Panc1 (cell line): ENCODE measurements around the gene SPDYE16.

Source experiments
- POLR2AphosphoS5 ChIP-seq: IDR thresholded peaks from 2 replicates; pipeline ENCODE4 v1.6.1; 2012; ENCODE audit warnings: mild to moderate bottlenecking, low read depth, low read length, moderate library complexity
- SIN3A ChIP-seq: IDR thresholded peaks from 2 replicates; pipeline ENCODE4 v1.6.1; 2012; ENCODE audit warnings: low read depth, mild to moderate bottlenecking, low read length, moderate library complexity, borderline replicate concordance; ENCODE audit not compliant: insufficient read depth
- TCF7L2 ChIP-seq: IDR thresholded peaks from 2 replicates; pipeline ENCODE4 v1.6.1; 2011; ENCODE audit warnings: mild to moderate bottlenecking, low read depth, low read length, inconsistent platforms
- TF ChIP-seq, protein P1 (sequence below): fragments of 450-650 bp; IDR thresholded peaks from 2 replicates; pipeline ENCODE4 v1.5.1; 2017; ENCODE audit warnings: mild to moderate bottlenecking
- TF ChIP-seq, protein P2 (sequence below), 2 experiments: IDR thresholded peaks; 2 replicates each; pipeline ENCODE4 v1.6.1; 2011 to 2012; ENCODE audit warnings: low read depth in 2 of 2, control low read depth in 1 of 2, low read length in 1 of 2, mild to moderate bottlenecking in 1 of 2, moderate library complexity in 1 of 2; ENCODE audit not compliant: insufficient read depth in 1 of 2

GRCh38 chr7:76512941-76513816 lies 29.9 kb downstream of the SPDYE16 start:
- TF ChIP-seq, protein P1, sequence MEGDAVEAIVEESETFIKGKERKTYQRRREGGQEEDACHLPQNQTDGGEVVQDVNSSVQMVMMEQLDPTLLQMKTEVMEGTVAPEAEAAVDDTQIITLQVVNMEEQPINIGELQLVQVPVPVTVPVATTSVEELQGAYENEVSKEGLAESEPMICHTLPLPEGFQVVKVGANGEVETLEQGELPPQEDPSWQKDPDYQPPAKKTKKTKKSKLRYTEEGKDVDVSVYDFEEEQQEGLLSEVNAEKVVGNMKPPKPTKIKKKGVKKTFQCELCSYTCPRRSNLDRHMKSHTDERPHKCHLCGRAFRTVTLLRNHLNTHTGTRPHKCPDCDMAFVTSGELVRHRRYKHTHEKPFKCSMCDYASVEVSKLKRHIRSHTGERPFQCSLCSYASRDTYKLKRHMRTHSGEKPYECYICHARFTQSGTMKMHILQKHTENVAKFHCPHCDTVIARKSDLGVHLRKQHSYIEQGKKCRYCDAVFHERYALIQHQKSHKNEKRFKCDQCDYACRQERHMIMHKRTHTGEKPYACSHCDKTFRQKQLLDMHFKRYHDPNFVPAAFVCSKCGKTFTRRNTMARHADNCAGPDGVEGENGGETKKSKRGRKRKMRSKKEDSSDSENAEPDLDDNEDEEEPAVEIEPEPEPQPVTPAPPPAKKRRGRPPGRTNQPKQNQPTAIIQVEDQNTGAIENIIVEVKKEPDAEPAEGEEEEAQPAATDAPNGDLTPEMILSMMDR, result peak; percentile 41
- TF ChIP-seq TCF7L2 (no peak), SIN3A (no peak), POLR2AphosphoS5 (no peak)
- TF ChIP-seq, protein P2, sequence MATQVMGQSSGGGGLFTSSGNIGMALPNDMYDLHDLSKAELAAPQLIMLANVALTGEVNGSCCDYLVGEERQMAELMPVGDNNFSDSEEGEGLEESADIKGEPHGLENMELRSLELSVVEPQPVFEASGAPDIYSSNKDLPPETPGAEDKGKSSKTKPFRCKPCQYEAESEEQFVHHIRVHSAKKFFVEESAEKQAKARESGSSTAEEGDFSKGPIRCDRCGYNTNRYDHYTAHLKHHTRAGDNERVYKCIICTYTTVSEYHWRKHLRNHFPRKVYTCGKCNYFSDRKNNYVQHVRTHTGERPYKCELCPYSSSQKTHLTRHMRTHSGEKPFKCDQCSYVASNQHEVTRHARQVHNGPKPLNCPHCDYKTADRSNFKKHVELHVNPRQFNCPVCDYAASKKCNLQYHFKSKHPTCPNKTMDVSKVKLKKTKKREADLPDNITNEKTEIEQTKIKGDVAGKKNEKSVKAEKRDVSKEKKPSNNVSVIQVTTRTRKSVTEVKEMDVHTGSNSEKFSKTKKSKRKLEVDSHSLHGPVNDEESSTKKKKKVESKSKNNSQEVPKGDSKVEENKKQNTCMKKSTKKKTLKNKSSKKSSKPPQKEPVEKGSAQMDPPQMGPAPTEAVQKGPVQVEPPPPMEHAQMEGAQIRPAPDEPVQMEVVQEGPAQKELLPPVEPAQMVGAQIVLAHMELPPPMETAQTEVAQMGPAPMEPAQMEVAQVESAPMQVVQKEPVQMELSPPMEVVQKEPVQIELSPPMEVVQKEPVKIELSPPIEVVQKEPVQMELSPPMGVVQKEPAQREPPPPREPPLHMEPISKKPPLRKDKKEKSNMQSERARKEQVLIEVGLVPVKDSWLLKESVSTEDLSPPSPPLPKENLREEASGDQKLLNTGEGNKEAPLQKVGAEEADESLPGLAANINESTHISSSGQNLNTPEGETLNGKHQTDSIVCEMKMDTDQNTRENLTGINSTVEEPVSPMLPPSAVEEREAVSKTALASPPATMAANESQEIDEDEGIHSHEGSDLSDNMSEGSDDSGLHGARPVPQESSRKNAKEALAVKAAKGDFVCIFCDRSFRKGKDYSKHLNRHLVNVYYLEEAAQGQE (IDR thresholded peaks at IDR 0.05; ENCODE audit: insufficient read depth in 1 of 2, low read depth in 2 of 2, low read length in 1 of 2), result no peak
